Stimulated activated CD4-positive, alpha-beta T cell treated with anti-CD3 and anti-CD28 coated beads, TNF-alpha, amount 100 ng/mL, for 24 hours (primary cell): ENCODE measurements around the gene PSAPL1.
"Not testable (repeated sequence)": the region's sequence is repeated elsewhere in the genome, so short reads cannot be mapped to it uniquely, and the experiment has no call there.

Experiments used
- DNase-seq, 3 experiments: peaks; one replicate each; pipeline ENCODE4 v3.0.0-alpha.2; 2020; ENCODE audit warnings: low read depth in 3 of 3

Gene PSAPL1

GRCh38 chr4:7459471-7459870, 24.7 kb upstream of the PSAPL1 start:
- DNase-seq, result no peak

GRCh38 chr4:7458477-7458876, 23.7 kb upstream of the PSAPL1 start:
- no peak for DNase-seq

- no peak for DNase-seq
Observed at GRCh38 chr4:7458066-7458425, 23.3 kb upstream of the PSAPL1 start.

- no peak for DNase-seq
Observed at GRCh38 chr4:7457201-7458065, 22.7 kb upstream of the PSAPL1 start.

- DNase-seq, result not testable (repeated sequence)
Observed at GRCh38 chr4:7452802-7453201, 18.1 kb upstream of the PSAPL1 start.

GRCh38 chr4:7451800-7452199, 17.1 kb upstream of the PSAPL1 start:
- DNase-seq, result no peak

- DNase-seq, result no peak
Observed at GRCh38 chr4:7451434-7451789, 16.7 kb upstream of the PSAPL1 start.

GRCh38 chr4:7450775-7451433, 16.2 kb upstream of the PSAPL1 start:
- DNase-seq, result no peak

- no peak for DNase-seq
Observed at GRCh38 chr4:7448036-7448435, 13.3 kb upstream of the PSAPL1 start.

- DNase-seq, result no peak
Observed at GRCh38 chr4:7447236-7447635, 12.5 kb upstream of the PSAPL1 start.

- DNase-seq, result no peak
Observed at GRCh38 chr4:7444731-7445130, 10.0 kb upstream of the PSAPL1 start.

GRCh38 chr4:7444314-7444713, 9.6 kb upstream of the PSAPL1 start:
- DNase-seq, result no peak

- DNase-seq, result no peak
Observed at GRCh38 chr4:7442574-7443162, 7.9 kb upstream of the PSAPL1 start.

GRCh38 chr4:7441201-7441600, 6.5 kb upstream of the PSAPL1 start:
- DNase-seq, result no peak

- DNase-seq, result no peak
Observed at GRCh38 chr4:7439699-7440098, 5.0 kb upstream of the PSAPL1 start.

- no peak for DNase-seq
Observed at GRCh38 chr4:7436256-7436655, 1.5 kb upstream of the PSAPL1 start.

- no peak for DNase-seq
Observed at GRCh38 chr4:7435471-7436061, 836 bp upstream of the PSAPL1 start.

GRCh38 chr4:7434141-7434765, 477 bp downstream of the PSAPL1 start:
- no peak for DNase-seq

- DNase-seq, result no peak
Observed at GRCh38 chr4:7433376-7434140, 1.2 kb downstream of the PSAPL1 start.

GRCh38 chr4:7432531-7433375, 2.0 kb downstream of the PSAPL1 start:
- DNase-seq, result no peak
